ENCODE measurements around the gene BCAS3. TPM values are rescaled to one million over a fixed set of nuclear protein-coding genes. Genes with fewer than 3 reads are reported as not detected.

The BCAS3 gene
- total and polyA plus RNA-seq, 9 donors = 9.4 to 37.0 (median 21.6) TPM

- H3K4me3 ChIP-seq = no peak overlapping the region
- H3K36me3 ChIP-seq = no peaks in the 10 kb centered on the region
- H3K27ac ChIP-seq = no peak overlapping the region
- no peak for TF ChIP-seq POLR2A (IDR thresholded peaks at IDR 0.05)
- no peak for TF ChIP-seq EP300 (IDR thresholded peaks at IDR 0.05)
- TF ChIP-seq, protein P1, sequence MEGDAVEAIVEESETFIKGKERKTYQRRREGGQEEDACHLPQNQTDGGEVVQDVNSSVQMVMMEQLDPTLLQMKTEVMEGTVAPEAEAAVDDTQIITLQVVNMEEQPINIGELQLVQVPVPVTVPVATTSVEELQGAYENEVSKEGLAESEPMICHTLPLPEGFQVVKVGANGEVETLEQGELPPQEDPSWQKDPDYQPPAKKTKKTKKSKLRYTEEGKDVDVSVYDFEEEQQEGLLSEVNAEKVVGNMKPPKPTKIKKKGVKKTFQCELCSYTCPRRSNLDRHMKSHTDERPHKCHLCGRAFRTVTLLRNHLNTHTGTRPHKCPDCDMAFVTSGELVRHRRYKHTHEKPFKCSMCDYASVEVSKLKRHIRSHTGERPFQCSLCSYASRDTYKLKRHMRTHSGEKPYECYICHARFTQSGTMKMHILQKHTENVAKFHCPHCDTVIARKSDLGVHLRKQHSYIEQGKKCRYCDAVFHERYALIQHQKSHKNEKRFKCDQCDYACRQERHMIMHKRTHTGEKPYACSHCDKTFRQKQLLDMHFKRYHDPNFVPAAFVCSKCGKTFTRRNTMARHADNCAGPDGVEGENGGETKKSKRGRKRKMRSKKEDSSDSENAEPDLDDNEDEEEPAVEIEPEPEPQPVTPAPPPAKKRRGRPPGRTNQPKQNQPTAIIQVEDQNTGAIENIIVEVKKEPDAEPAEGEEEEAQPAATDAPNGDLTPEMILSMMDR (IDR thresholded peaks at IDR 0.05) = no peak
- no peaks in the 10 kb centered on the region for H3K4me1 ChIP-seq (ENCODE audit: insufficient read depth)
- DNase-seq = no peak
- WGBS, 3 donors = 81 to 93% (median 84%) methylated on average over 4 of the region's 4 CpGs
- no peaks in the 10 kb centered on the region for H3K9me3 ChIP-seq
- intact Hi-C loops (cut with DNase I) = no loop called here
- H3K27me3 ChIP-seq = no peaks in the 10 kb centered on the region
These were observed 333.6 kb downstream of the BCAS3 start for GRCh38 chr17:61011251-61011650.

DNA sequence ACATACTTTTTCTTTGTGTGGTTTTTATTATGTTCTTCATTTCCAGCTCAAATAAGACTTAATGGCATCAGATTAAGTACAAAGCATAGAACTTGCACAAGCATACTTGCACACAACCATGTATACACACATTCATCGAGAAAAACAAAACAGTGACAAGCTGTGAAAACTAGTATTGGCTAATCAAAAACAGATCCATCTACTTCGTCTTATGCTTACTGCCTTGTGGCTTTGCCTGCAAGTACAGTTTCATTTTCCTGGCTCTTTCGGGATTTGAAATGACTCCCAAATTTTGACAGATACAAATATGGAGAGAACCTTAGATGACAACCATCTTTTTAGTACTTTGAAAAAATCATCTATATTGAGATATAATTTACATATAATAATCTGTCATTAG is 338.3 kb downstream of the BCAS3 start:
- DNase-seq = no peak
- intact Hi-C loops (cut with DNase I) = no loop called here
- 75 to 85% (median 81%) methylated on average over 3 of the region's 3 CpGs for WGBS, 3 donors
- no peaks in the 10 kb centered on the region for H3K27me3 ChIP-seq
- no peak overlapping the region for H3K27ac ChIP-seq
- H3K9me3 ChIP-seq = no peaks in the 10 kb centered on the region
- H3K36me3 ChIP-seq = no peaks in the 10 kb centered on the region
- TF ChIP-seq, protein P1 (IDR thresholded peaks at IDR 0.05) = no peak
- TF ChIP-seq POLR2A (IDR thresholded peaks at IDR 0.05) = no peak
- no peak for TF ChIP-seq EP300 (IDR thresholded peaks at IDR 0.05)
- H3K4me3 ChIP-seq = no peak overlapping the region
- no peaks in the 10 kb centered on the region for H3K4me1 ChIP-seq (ENCODE audit: insufficient read depth)

DNA sequence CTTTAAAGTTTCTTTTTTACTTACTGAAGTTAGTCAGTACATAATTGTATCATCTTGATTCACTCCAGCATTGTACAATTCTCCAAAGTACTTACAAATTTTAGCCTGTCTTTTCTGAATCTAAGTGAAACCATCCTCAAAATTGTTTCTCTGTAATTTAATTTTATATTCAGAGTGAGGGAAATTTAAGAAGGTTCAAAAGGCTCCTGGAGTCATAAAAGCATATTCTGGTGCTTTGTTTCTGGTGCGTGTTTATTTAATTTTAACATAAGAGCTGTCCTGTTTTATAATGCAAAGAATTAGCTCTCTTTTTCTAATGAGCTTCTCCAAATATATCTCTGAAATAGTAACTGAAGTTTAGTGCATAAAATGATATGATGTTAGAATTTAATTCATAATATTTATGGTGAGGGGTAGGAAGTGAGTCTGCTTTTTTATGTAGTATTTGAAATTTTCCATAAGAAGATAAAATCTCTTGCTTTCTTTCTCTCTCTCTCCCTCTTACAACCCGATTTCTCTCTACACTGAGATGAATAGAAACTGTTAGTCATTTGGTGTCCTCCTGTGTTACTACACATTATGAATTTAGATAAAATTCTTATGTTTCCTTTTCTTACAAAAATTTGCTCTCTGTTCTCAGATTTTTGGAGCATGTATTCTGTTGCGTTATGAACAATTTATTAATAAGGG is 339.8 kb downstream of the BCAS3 start:
- Histone ChIP-seq H3K27me3 (no peaks in the 10 kb centered on the region), H3K4me3 (no peak overlapping the region), H3K27ac (no peak overlapping the region), H3K36me3 (no peaks in the 10 kb centered on the region), H3K4me1 (ENCODE audit: insufficient read depth) (no peaks in the 10 kb centered on the region), H3K9me3 (no peaks in the 10 kb centered on the region)
- 82 to 85% (median 84%) methylated on average over 3 of the region's 3 CpGs for WGBS, 3 donors
- intact Hi-C loops (cut with DNase I) = no loop called here
- DNase-seq = no peak
- TF ChIP-seq, protein P1 (IDR thresholded peaks at IDR 0.05) = no peak
- no peak for TF ChIP-seq EP300 (IDR thresholded peaks at IDR 0.05)
- no peak for TF ChIP-seq POLR2A (IDR thresholded peaks at IDR 0.05)

- Histone ChIP-seq H3K27me3 (no peaks in the 10 kb centered on the region), H3K9me3 (no peaks in the 10 kb centered on the region), H3K4me3 (no peak overlapping the region), H3K36me3 (no peaks in the 10 kb centered on the region), H3K4me1 (ENCODE audit: insufficient read depth) (no peaks in the 10 kb centered on the region), H3K27ac (no peak overlapping the region)
- TF ChIP-seq, protein P1 (IDR thresholded peaks at IDR 0.05) = no peak
- TF ChIP-seq EP300 (IDR thresholded peaks at IDR 0.05) (no peak), POLR2A (IDR thresholded peaks at IDR 0.05) (no peak)
- intact Hi-C loops (cut with DNase I) = no loop called here
- 97% methylated on average over 5 of the region's 5 CpGs for WGBS, 3 donors
- no peak for DNase-seq
These were observed 341.3 kb downstream of the BCAS3 start for GRCh38 chr17:61018938-61019337.

All from ovary (tissue), 9 donors.